NCI-H1436 (cell line): ENCODE results near the gene TNNI2.

Experiments used
- DNase-seq: peaks from one replicate; lab custom pipeline; 2025; lab: John Stamatoyannopoulos, UW

Gene TNNI2

DNA sequence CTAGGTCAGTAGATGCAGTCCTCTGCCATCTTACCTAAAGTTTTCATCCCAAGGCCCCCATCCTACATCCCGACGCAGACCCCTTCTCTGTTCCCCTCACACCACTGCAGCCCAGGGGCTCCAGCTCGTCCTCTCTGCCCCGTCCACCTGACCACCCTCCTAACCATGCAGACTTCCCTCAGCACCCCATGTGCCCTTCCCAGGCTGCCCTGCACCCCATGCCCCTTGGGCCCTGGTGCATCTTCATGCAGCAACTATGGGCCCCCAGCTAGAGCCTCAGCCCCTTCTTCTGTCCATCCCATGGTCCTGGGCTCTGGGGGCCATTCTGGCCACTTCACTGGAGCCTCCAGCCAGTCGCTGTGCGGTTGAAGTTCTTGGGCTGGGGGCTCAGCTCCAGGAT lies 50.0 kb downstream of the TNNI2 start:
- DNase-seq = no peak

GRCh38 chr11:1889224-1889930 lies 50.6 kb downstream of the TNNI2 start:
- DNase-seq = no peak

DNA sequence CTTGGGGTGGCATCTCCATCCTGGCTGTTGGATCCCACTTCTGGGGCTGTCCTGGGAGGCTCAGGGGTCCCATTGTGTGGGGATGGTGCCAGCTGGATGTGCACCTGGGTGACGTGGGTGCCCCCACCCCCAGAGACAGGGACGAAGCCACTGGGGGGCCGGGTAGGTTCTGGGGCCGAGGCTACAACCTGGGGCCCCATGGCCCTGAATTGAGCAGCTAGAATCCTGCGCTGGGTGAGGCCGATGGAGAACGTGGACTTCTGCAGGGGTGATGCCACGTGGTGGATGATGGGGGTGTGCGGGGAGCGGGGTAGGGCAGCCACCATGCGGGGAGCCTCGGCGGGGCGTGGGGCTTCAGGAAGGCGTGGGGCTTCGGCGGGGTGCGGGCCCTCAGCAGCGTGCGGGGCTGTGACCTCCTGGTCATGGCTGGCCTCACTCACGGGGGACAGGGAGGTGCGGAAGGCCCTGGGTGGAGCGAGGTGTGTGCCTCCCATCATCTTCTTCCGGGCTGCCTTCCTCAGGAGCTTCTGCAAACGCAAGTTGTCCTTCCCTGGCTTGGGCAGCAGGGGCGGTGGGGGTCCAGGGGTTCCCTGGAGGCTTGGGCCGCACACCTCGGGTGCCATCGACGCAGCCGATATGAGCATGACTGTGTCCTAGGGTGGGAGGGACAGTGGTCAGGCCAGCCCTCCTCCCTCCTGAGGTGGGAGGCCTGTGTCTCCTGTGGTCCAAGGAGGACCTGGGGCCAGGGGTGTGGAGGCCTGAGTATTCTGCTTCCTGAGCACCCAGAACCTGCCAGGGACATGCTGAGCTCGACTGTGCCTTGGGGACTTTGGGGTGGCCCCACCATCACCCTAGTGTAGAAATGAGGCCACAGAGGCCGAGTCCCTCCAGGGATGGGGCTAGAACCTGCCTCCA lies 51.4 kb downstream of the TNNI2 start:
- DNase-seq = no peak
